ENCODE data around the gene TARS1.

TARS1 gene

DNA sequence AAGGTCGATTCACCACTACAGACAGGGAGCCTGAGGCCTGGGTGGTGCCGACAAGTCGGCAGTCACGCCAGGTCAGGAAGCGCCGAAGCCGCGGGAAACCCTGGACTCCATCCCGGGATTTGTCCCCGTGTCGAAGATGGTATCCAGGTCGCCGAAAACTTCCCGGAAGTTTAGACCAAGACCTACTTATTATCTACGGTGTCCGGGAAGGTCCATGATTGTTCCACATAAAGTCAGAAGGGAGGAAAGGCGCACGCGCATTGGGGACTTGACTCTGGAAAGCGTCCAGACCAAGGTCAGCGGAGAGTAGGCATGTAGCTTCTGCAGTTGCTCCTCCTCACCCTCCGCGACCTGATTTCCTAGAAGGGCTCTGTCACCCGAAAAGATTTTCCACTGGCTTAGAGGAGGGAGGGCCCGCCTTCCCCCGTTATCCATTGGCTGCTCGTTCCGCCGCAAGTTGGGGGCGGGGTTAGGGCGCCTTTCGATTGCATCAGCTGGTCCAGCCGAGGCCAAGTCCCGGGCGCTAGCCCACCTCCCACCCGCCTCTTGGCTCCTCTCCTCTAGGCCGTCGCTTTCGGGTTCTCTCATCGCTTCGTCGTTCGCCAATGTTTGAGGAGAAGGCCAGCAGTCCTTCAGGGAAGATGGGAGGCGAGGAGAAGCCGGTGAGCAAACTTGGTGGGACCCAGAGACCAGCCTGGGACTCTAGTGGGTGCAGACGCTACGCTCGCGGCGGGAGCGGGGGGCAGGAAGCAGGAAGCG, at the start of gene TARS1:
Gene TARS1, plus strand, starts transcription at position 484 of the 759 bp plus-strand sequence. Its CDS starts 122 bp downstream, at position 606.
- DNase-seq: peak; percentile 96 to 98

DNA sequence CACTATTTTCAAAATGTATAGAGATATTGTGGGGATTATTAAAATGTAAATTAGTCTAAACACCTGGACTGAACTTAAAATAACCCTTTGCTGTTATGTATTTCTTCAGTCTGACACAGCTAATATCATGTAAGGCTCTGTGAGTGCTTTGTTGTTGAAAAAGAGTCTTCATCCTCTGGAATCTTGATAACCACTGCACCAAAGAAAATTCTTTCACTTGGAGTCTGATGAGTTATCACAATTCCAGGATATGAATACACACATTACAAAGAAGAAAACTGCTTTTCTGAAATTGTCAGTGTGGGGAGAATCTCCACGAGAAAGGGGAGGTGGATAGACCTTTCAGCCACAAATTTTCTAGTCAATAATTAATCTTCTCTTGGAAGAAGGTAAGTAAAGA, 42.3 kb upstream of the TARS1 start:
- DNase-seq: no peak

DNA sequence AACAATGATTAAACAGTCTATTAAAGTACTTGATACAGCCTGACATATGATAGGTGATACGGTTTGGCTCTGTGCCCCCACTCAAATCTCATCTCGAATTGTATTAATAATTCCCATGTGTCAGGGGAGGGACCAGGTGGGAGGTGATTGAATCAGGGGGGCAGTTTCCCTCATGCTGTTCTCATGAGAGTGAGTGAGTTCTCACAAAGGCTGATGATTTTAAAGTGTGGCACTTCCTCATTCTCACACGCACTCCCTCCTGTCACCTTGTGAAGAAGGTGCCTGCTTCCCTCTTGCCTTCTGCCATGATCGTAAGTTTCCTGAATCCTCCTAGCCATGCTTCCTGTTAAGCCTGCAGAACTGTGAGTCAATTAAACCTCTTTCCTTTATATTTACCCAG, 40.1 kb upstream of the TARS1 start:
- no peak for DNase-seq

DNA sequence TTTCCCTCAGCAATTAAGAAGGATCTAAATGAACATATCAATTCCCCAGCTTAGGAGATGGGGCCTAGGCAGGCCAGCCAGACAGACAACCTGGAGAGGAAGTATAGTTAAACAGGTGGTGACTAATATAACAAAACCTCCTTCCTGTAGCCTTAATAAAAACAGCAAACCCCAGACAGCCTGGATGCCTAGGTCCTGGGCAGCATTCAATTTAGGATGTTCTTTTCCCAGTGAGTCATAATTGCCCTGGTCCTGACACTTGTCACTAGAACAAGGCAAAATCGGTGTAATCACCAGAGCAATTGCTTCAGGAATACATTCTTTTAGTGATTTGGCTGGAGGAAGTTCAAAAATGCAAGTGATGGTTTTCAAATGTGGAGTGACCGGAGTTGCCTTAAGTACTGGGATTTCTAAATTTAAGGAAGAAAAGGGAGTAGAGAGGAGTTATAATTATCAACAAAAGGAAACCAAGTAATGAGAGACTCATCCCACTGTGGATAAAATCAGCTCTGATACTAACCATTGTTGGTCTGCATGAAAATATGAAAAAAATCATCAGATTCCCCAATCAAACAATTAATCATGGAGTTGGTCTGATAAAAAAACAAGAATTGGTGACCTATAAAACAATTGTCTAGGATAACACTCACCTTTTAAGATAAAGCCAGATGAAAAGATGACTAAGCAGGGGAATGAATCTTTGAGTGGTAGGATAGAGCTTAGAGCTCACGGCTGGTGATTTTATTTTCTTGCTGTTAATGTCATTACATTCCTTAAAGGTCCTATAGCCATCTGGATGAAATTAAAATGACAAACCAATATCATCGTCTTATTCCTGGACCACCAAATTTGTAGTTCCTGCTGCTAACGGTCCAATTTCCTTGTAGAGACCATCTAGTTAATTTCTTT, 39.0 kb upstream of the TARS1 start:
- no peak for DNase-seq

DNA sequence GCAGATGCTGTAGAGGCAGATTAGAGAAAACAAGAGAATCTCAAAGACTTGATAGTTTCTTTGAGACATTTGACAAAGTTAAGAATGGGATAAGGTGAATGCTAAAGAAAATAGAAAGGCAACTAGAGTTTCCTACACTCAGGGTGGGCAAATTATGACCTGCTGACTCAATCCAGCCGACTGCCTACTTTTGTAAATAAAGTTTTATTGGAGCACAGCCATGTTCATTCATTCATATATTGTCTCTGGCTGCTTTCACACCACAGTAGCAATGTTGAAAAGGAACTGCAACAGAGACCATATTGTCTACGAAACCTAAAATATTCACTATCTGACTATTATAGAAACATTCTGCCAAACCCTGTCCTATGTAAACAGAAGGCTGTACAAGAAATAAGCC, 37.6 kb upstream of the TARS1 start:
- no peak for DNase-seq

DNA sequence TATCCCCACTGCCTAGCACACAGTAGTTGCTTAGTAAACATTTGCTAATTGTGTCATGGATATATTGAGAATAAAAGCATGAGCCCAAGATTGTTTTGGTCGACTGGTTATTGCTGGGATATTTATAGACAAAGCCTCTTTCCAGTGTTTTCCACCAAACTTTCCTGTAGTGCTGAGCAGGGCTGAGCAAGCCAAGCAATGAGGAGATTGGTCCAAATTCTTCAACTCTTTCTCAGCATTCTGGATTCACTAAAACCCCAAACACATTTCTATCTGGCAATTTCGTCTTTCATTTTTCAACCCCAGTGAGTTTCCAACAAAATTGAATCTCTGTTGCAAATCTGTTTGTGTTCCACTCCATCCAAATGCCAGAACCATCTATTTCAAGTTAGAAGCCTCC, 31.9 kb upstream of the TARS1 start:
- DNase-seq: no peak

DNA sequence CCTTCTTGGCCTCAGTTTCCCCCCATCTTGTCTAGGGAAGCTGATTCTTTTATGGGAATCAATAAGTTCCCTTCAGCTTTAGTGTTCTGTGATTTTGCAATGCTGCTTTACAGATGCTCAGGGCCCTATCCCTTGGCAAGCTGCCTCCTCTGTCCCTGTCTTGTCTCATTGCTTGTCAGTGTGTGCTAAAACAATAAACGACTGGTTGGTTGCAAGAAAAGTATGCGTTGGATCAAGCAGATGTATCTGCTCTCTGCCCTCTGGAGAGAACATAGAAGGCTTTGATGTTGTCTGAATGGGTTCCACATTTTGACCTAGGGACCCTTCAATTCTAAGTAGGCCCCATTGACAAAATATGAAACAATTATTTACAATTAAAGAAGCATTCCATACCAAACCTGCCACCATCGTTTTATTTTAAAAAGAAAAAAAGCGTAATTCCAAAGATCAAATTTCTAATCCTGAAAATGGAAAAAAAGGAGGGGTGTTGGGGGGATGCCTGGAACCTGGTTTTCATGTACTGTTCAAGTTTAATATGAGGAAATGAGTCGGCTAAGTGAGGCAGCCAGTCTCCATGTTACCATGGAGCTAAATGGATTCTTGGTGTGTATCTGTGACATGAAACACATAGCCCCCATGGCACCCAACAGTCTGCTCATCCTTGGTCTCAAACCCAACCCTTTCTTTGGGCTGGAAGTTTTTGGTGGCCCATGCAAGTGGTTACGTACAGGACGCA, 31.2 kb upstream of the TARS1 start:
- DNase-seq: no peak

DNA sequence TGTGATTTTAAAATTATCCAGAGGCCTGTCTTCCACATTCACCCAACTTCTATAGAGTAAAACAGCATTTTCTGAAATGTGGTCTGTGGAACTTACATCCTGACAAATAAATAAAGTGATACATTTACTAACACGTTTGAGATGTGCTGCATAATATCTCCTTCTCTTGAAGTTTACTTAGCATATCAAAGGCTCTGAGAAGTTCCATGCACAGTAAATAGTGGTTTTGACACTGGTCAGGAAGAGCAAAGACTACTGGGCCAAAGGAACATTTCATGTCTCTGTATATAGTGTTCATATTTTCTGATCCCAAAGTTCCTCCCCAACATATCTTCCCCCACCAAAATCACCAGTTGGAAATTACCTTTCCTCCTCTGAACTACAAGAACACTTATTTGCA, 30.5 kb upstream of the TARS1 start:
- no peak for DNase-seq

DNA sequence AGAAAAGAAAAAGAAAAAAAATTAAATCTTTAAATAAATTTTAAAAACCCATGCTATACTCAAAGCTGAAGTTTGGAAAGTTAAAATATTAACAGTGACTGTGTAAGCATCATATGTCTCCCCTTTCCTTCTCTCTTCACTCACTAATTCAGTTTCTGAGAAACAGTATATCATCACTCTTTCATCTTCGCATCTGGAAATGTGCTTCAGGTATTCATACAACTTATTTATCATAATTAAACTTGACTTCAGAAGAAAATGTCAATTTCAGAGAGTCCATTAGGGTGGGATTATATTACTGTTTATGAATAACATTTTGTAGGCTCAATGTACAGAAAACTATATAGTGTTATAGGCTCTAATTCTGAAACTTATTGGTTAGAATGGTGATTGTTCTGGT, 29.3 kb upstream of the TARS1 start:
- no peak for DNase-seq

DNA sequence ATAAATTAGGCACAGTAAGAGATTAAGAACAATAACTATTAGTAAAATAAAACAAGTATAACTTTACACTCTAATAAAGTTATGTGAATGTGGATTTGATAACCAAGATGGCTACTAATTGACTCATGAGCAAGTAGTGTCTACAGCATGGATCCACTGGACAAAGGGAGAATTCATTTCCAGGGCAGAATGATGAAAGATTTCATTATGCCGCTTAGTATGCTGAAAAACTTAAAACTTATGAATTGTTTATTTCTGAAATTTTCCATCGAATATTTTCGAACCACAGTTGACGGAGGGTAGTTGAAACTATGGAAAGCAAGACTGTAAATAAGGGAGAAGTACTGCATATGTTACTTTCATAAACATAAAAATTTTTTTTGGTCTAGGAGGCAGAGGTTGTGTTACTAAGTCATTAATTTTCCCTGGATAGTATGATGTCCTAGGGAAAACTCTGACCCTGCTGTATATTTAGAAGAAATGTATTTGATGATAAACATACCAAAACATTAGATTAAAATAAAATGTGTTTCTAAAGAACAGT, 24.9 kb upstream of the TARS1 start:
- no peak for DNase-seq

DNA sequence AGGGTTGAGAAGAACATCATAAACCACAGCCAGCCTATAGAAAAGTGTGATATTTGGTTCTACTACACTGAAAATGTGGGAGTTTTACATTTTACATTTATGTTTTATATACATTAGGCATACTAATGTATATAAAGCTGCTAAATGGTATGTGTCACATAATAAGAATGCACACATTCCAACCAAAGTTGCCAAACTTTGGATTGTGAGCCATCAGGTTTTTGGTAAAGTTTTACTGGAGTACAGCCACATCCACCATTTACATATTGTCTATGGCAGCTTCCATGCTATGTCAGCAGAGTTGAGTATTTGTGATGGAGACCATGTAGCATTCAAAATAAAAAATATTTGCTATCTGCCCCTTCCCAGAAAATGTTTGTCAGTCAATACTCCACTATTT, 23.1 kb upstream of the TARS1 start:
- DNase-seq: no peak

DNA sequence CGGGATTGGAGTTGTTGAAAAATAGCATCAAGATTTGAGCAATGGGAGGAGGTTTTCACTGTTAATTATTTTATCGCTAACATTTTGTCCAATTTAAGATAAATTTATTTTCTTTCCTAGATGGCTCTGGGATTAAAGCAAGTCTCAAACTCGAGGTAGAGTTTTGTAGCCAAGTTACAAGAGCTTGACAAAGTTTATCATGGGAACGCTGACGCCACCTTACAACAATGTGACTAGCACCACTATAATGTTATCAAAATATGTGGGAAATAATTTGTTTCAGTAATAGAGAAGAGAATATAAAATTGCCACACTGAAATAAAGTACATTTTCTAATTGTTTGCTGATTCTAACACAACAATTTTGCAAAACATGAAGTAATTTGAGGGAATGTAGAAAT, 19.8 kb upstream of the TARS1 start:
- DNase-seq: no peak

DNA sequence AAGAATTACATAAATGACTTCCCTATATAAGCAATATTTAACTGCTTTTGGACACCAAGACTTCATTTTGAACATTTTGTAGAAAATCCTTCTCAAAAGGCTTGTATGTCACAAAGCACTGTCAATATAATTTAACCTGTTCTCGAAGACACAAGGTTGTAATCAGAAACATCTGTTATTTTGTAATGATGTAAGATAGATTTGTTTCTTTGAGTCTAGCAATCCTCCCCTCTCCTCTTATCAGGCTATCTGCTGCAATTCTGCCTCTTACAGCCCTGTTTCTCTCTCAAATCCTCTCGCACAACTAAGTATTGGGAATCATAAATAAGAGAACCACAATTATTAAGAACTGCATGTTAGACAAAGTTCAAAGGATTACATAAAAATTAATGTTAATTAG, 18.6 kb upstream of the TARS1 start:
- DNase-seq: no peak

DNA sequence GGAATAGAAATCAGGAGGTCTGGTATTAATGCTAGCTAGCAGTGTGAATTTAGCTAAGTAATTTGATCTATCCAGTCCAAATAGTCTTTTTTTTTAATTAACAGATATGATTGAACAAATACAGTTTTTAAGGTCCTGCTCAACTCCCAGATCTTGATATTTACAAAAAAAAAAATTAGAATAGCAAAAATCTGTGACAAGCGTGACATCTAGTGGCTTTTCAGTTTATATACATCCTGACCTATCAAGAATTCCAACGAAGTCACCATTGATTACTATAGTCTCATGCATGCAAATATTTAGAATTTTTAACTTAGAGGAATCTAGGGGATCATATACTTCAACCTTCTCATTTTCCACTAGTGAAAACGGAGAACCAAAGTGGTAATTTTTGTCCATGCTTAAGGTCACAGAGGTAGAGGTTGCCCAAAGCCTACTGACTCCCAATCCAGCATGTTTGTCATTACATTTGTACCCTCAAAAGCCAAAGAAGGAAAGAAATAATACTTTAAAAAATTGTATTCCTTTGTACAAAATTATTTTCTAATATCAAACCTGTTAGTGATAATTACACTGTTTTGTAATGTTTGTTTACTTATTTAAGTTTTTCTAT, 17.6 kb upstream of the TARS1 start:
- peak; percentile 22 to 39 for DNase-seq

DNA sequence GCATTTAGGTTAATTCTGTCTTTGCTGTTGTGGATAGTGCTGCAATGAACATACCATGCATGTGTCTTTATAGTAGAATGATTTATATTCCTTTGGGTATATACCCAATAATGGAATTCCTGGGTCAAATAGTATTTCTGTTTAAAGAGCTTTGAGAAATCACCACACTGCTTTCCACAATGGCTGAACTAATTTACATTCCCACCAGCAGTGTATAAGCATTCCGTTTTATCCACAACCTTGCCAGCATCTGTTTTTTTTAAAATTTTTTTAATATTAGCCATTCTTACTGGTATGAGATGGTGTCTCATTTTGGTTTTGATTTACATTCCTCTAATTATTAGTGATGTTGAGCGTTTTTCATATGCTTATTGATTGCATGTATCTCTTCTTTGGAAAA, 15.5 kb upstream of the TARS1 start:
- no peak for DNase-seq

DNA sequence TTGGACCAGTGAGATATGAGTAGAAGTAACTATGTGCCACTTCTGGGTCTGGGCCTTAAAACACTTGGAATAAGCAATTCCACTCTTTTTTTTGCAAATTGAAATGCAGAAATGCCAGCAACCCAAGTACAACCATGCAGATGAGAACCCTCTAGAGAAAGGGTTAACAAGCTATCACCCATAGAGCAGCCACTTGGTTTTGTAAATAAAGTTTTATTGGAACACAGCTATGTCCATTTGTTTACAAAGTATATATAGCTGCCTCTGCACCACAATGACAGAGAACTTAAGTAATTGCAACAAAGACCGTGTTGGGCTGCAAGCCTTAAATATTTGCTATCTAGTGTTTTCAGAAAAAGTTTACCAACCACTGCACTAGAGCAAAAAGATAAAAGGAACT, 9.8 kb upstream of the TARS1 start:
- no peak for DNase-seq

DNA sequence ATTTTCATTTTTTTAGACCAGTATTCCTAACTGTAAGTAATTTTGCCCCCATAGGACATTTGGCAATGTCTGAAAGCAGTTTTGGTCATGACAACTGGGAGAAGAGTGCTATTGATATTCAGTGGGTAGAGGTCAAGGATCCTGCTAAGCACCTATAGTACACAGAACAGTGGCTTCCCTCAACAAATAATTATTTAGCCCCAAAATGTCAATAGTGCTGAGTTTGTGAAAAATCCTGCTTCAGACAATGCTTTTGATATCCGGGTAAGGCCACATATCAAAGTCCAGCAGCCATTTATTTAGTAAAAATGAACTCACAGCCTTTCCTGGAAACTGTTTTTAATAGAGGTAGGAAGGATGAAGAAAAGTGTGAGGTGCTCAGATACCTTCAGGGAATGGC, 8.1 kb upstream of the TARS1 start:
- no peak for DNase-seq

DNA sequence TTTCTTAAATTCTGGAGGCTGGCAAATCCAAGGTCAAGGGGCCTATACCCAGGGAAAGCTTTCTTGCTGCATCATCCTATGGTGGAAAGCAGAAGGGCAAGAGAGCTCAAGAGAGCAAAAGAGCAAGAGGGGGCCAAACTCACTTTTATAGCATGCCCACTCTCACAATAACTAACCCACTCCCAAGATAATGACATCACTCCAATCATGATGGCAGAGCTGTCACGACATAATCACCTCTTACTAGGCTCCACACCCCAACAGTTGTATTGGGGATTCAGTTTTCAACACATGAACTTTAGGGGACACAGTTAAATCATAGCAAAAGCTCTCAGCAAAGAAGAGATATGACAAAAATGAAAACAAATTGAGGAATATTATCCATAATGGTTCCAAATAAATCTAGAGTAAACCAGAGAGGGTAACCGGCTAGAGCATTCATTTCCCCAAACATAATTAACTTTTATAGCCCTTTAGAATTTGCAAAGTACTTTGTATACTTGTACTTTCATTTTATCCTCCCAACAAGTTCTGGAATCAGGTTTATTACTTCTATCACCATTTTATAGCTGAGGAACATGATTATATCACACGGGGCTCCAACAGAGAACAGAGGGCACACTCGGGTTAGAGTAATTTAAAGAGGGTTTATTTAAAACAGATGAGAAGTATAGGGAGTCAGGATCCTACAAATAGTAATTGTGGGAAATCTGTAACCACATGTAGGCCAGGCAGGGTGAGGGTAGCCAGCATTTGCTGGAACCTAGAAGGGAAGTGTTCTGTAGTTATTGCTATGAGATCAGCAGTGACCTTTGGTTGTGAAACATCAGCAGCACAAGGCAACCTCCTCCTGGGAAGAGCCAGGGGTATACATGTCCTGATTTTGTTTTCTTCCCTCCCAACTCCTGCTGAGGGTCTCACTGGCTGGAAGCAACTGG, 7.2 kb upstream of the TARS1 start:
- DNase-seq: no peak

DNA sequence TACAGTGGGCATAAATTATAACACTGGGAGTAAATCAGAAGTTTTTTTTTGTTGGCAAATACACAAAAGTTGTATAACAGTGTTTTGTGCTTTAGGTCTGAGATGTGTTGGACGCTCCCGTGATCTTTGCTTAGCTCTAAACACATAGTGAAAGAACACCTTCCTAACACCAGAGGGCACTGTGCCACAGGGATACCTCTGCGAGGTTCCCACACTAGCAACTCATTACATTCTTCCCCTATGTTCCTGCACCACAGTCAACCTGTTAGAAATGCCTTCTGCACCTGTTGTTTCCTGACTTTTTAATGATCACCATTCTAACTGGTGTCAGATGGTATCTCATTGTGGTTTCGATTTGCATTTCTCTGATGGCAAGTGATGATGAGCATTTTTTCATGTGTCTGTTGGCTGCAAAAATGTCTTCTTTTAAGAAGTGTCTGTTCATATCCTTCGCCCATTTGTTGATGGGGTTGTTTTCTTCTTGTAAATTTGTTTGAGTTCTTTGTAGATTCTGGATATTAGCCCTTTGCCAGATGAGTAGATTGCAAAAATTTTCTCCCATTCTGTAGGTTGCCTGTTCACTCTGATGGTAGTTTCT, 4.8 kb upstream of the TARS1 start:
- peak; percentile 70 to 76 for DNase-seq

DNA sequence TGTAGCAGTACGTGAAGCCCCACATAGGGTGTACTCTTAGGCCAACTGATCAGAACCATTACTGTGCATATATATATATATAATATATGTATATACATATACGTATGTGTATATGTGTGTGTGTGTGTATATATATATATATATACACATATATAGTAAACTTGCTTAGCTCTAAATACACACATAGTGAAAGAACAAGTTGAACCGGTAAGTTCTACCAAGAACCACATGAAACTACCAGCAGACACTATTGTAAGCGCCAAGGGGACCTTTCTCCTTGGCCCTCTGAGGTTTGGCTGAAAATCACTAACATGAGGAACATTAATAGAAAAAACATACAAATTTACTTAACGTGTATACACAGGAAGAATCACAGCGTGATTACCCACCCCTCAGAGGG, 1.8 kb upstream of the TARS1 start:
- DNase-seq: no peak

DNA sequence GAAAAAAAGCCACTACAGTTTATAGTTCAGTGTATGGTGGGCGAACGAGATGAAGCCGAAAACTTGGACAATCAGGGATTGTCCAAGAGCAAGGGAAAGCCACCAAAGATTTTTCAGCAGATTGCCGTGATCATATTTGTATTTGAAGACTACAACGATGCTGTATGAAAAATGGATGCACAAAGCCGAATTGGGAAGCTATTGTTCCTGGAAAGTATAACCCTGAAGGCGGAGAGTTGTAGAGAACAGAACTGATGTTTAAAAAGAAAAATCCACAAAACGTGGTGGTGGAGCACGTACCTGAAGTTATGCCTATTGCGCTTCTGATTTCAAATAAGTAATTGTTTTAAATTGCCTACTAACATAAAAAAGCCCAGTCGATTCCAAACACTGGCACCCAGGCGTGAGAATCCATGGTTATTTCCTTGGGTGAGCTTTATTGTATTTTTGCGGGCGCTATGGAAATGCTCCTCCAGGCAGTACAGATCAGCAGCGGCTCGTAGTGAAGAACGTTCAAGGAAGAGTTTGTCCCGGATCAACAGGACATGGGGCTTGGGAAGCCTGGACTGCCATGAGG, 772 bp upstream of the TARS1 start:
- no peak for DNase-seq
